NCI-H2081 (cell line): ENCODE data around the gene LIPG.
"Not testable (repeated sequence)": the region's sequence is repeated elsewhere in the genome, so short reads cannot be mapped to it uniquely, and the experiment has no call there.

ENCODE experiments used
- DNase-seq, 2 experiments: peaks; one replicate each; lab custom pipeline; 2025; lab: John Stamatoyannopoulos, UW

Gene LIPG

GRCh38 chr18:49561289-49562193 lies at the start of gene LIPG:
TSS of gene LIPG (plus strand) at chr18:49562057. CDS start at chr18:49562309, 252 bp downstream.
- peak; percentile 4 to 25 for DNase-seq

DNA sequence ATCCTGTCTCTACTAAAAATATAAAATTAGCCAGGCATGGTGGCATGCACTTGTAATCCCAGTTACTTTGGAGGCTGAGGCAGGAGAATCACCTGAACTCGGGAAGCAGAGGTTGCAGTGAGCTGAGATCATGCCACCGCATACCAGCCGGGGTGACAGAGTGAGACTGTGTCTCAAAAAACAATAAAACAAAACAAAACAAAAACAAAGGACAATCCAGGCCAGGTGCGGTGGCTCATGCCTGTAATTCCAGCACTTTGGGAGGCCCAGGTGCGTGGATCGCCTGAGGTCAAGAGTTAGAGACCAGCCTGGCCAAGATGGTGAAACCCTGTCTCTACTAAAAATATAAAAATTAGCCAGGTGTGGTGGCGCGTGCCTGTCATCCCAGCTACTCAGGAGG lies 49.0 kb upstream of the LIPG start:
- not testable (repeated sequence) for DNase-seq

- no peak for DNase-seq
Observed at GRCh38 chr18:49514577-49514976, 47.3 kb upstream of the LIPG start.

DNA sequence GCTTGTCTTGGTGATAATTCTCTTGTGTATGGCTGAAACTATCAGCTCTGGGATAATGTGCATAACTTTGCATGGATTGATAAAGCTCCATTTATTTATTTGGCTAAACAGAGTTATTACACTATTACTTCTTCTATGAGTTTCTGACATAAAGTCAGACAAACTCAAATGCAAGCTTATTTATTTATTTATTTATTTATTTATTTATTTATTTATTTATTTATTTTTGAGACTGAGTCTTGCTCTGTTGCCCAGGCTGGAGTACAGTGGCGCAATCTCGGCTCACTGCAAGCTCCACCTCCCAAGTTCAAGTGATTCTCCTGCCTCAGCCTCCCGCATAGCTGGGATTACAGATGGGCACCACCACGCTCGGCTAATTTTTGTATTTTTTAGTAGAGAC lies 46.9 kb upstream of the LIPG start:
- not testable (repeated sequence) for DNase-seq

- DNase-seq = no peak
Observed at GRCh38 chr18:49515516-49515915, 46.3 kb upstream of the LIPG start.

DNA sequence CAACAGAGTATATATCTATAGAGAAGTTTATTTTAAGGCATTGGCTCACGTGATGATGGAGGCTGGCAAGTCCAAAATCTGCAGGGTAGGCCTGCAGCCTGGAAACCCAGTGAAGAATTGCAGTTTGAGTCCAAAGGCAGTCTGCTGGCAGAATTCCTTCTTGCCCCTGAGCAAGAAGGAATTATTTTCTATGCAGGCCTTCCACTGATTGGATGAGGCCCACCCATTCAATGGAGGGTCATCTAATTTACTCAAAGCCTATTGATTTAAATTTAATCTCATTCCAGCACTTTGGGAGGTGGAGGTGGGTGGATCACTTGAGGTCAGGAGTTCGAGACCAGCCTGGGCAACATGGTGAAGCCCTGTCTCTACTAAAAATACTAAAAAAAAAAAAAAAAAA lies 44.4 kb upstream of the LIPG start:
- DNase-seq = no peak

- no peak for DNase-seq
Observed at GRCh38 chr18:49519101-49519971, 42.5 kb upstream of the LIPG start.

DNA sequence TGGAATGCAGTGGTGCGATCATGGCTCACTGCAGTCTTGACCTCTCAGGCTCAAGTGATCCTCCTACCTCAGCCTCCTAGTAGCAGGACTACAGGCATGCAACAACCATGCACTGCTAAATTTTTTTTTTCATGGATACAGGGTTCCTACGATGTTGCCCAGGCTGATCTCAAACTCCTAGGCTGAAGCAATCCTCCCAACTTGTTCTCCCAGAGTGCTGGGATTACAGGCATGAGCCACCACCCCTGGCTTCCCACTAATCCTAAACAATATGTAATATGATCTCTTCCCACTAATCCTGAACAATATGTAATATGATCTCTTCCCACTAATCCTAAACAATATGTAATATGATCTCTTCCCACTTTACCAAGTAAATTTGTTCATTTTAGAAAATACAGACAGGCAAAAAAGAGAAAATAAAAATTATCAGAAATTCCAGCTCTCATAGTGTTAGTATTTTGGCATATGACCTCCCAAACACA lies 41.2 kb upstream of the LIPG start:
- no peak for DNase-seq

DNA sequence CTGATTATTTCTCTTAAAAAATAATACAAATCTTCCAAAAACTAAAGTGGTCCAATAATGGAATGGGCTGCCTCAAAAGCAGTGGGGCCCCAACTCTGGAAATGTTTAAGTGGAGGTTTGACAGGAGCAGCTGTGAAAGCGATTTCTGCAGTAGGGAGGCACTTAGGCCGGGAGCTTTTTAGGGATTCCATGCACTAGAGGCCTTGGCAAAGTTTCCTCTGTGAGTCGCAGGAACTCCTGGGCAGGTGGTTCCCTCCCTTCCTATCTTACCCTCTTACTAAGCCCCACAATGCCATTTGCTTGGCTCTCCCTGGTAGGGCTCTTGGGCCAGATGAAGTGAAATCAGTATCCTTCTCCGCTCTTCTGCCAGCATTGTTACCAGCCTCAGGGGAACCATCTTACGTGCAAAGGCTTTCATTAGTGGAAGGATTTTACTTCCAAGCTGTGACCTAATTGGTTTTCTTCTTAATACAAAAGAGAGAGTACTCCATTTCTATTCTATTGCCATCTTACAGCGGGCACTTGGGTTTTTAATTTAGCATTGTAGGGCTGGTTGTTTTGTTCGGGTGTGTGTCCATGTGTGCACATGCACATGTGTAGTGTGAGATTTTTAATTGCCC lies 40.5 kb upstream of the LIPG start:
- DNase-seq = no peak

DNA sequence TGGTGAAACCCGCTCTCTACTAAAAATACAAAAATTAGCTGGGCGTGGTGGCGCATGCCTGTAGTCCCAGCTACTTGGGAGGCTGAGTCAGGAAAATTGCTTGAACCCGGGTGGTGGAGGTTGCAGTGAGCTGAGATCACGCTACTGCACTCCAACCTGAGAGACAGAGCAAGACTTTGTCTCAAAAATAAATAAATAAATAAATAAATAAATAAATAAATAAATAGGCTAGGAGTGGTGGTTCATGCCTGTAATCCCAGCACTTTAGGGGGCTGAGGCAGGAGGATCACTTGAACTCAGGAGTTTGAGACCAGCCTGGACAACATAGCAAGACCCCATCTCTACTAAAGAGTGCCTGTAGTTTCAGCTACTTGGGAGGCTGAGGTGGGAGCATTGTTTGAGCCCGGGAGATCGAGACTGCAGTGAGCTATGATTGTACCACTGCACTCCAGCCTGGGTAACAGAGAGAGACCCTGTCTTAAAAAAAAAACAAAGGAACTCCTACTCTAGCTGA lies 38.2 kb upstream of the LIPG start:
- DNase-seq = not testable (repeated sequence)

- no peak for DNase-seq
Observed at GRCh38 chr18:49524349-49524748, 37.5 kb upstream of the LIPG start.

DNA sequence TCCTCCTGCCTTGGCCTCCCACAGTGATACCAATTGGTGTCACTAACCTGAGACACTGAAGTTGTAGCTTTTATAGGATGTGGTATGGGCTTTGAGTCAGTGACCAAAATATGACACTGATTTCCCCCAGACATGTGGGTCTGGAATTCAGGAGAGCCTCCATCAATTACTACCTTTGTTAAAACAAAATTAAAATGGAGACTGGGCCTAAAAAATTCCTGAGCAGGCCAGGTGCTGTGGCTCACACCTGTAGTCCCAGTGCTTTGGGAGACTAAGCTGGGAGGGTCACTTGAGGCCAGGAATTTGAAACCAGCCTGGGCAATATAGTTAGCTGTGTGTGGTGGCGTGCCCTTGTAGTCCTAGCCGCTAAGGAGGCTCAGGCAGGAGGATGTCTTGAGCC lies 36.9 kb upstream of the LIPG start:
- DNase-seq = no peak

- DNase-seq = no peak
Observed at GRCh38 chr18:49525981-49526380, 35.9 kb upstream of the LIPG start.

DNA sequence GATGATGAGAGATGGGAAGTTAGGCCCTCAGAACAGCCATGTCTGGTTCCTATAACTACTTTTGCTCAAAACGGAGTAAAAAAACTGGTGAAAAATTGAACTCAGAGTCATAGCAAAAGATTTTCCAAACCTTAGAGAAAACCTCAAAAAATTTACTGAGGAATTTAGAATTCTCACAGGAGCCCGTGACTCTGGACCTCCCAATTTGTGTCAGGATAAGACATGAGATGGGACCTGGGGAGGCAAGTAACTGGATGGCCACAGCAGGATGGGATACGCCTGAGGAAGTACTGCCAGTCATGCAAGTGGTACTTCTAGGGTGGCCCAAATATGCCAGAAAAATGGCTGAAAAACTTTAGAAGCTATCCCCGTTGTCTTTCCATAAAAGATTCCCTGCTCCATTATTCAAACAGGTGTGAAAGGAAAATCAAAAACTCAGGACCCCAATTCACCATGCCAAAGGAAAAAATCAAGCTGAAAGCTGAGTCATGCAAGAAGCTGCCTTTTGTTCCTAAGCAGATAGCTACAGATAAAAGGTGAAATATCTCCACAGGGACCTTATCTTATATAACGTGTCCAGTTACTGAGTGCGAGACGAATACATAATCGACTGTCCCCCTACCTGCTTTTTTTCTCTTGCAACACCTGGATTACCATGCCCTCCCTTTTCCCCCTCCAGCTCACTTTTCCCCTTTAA lies 34.1 kb upstream of the LIPG start:
- no peak for DNase-seq

- no peak for DNase-seq
Observed at GRCh38 chr18:49529596-49529995, 32.3 kb upstream of the LIPG start.

DNA sequence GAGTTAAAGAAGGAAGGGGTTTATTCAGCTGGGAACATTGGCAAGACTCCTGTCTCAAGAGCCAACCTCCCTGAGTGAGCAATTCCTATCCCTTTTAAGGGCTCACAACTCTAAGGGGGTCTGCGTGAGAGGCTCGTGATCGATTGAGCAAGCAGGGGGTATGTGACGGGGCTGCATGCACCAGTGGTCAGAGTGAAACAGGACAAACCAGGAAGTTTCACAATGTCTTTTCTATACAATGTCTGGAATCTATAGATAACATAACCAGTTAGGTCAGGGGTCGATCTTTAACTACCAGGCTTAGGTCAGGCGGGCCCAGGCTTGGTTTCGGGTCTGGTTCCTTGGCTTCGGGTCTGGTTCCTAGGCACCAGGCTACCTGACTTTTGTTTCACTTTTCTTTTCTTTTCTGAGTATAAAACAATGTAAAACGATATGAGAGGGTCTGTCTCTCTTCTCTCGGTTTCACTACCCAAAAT lies 30.1 kb upstream of the LIPG start:
- no peak for DNase-seq

GRCh38 chr18:49534846-49535601 lies 26.8 kb upstream of the LIPG start:
- DNase-seq = no peak

DNA sequence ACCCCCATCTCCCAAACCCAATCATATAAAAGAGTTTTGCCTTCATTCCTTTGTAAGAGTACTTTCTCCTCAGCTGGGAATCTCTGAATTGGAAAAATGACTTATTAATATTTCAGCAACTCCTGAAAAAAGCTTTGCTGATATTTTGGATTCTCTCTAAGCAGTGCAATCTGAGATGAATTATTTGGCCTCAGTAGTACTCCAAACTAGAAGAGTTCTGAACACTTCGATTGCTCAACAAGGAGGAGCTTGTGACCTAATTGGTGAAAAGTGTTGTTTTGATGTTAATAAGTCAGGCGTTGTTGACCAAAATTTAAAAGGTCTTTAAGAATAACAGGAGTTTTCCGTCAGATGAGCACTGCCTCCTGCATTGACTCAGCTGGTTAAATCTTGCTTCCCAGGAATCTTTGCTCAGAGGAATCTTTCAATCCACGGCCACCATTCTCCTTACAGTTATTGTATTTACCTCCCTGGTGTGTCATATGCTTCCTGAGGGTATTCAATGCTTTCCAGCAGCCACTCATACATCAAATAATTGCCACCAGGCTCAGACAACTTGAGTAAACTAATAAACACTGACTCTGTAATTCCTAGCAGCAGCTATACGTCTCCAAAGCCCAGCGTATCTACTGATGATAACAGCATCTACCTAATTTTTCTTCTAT lies 24.5 kb upstream of the LIPG start:
- no peak for DNase-seq

DNA sequence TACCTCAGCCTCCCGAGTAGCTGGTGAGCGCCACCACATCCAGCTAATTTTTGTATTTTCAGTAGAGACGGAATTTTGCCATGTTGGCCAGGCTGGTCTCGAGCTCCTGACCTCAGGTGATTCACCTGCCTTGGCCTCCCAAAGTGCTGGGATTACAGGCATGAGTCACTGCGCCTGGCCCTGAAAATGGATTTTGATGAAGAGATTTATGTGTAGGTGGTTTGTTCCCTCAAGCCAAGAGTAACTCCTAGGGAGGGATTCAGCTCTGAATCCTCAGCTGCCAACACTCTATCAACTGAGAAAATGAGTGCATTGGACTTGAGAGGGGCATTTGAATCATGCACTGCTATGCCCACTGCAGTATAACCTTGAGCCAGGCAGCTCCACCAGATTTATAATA lies 17.5 kb upstream of the LIPG start:
- DNase-seq = no peak

- DNase-seq = no peak
Observed at GRCh38 chr18:49546278-49546677, 15.6 kb upstream of the LIPG start.
